Vagina (tissue), 2 donors: ENCODE measurements around the gene DNAJC7.

ENCODE experiments used
- CTCF ChIP-seq, 3 experiments: fragments of 450-650 bp in 2 of 3; fragments of 200-600 bp in 1 of 3; sonication (generic) in 1 of 3; IDR thresholded peaks; one replicate each; pipeline ENCODE4 v1.5.1; 2017 to 2019; ENCODE audit warnings: antibody characterized with exemption in 3 of 3, mild to moderate bottlenecking in 2 of 3, moderate library complexity in 2 of 3
- POLR2A ChIP-seq, 2 donors: fragments of 450-650 bp; IDR thresholded peaks; one replicate each; pipeline ENCODE4 v1.6.1; 2017; ENCODE audit warnings: antibody characterized with exemption in 2 of 2, mild to moderate bottlenecking in 2 of 2, moderate library complexity in 2 of 2
- POLR2AphosphoS5 ChIP-seq, 2 donors: sonication (generic); formaldehyde crosslinking; IDR thresholded peaks; one replicate each; pipeline ENCODE4 v1.9.0; 2017; ENCODE audit warnings: antibody characterized with exemption in 2 of 2, mild to moderate bottlenecking in 2 of 2, low read depth in 1 of 2; ENCODE audit not compliant: insufficient read depth in 1 of 2

GRCh38 chr17:41957031-41957868, 60.0 kb downstream of the DNAJC7 start:
- no peak for TF ChIP-seq CTCF (IDR thresholded peaks at IDR 0.05)
- no peak for TF ChIP-seq POLR2A (IDR thresholded peaks at IDR 0.05)
- TF ChIP-seq POLR2AphosphoS5 (IDR thresholded peaks at IDR 0.05; ENCODE audit: insufficient read depth in 1 of 2, low read depth in 1 of 2): no peak
